HEK293 (cell line): ENCODE data around the gene PPFIA2.

Experiments
- CTCF ChIA-PET: fragments of 350-600 bp; formaldehyde crosslinking; extraction: SDS; loops from one replicate; lab custom pipeline; 2021; ENCODE audit warnings: antibody characterized with exemption; lab: Yijun Ruan, JAX
- POLR2A ChIA-PET: fragments of 300-600 bp; formaldehyde crosslinking; extraction: SDS; loops from one replicate; lab custom pipeline; 2020; ENCODE audit warnings: antibody characterized with exemption, inconsistent platforms; lab: Yijun Ruan, JAX
- H3K27ac ChIP-seq: fragments of 200-500 bp; sonication (Bioruptor generic); 2 replicates; pipeline ENCODE4 v1.5.1; 2014; ENCODE audit warnings: low read depth, low read length, control low read depth, inconsistent platforms; ENCODE audit errors: extremely low read depth
- H3K36me3 ChIP-seq, 2 experiments: fragments of 200-500 bp in 1 of 2; sonication (Bioruptor generic) in 1 of 2; 1 replicate in 1 of 2; 2 replicates in 1 of 2; pipeline ENCODE4 v1.5.1; 2014 to 2017; ENCODE audit warnings: inconsistent platforms in 2 of 2, low read length in 2 of 2; ENCODE audit not compliant: control insufficient read depth in 2 of 2, insufficient read depth in 1 of 2
- H3K4me1 ChIP-seq: fragments of 200-500 bp; sonication (Bioruptor generic); 2 replicates; pipeline ENCODE4 v1.5.1; 2014; ENCODE audit warnings: mild to moderate bottlenecking, low read length, inconsistent platforms; ENCODE audit not compliant: control insufficient read depth, insufficient read depth
- H3K4me3 ChIP-seq: 2 replicates; pipeline ENCODE4 v1.5.1; 2011; ENCODE audit warnings: low read depth, mild to moderate bottlenecking, control low read depth, low read length, moderate library complexity
- H3K9me3 ChIP-seq: fragments of 200-500 bp; sonication (Bioruptor generic); 2 replicates; pipeline ENCODE4 v1.5.1; 2014; ENCODE audit warnings: low read depth, low read length, inconsistent platforms; ENCODE audit not compliant: control insufficient read depth, insufficient read depth
- ATF2 ChIP-seq: fragments of 450-650 bp; formaldehyde crosslinking; IDR thresholded peaks from 2 replicates; pipeline ENCODE4 v1.5.1; 2016; ENCODE audit warnings: missing biosample characterization, missing genetic modification characterization, low read depth
- BCL11A ChIP-seq: fragments of 450-650 bp; formaldehyde crosslinking; IDR thresholded peaks from 2 replicates; pipeline ENCODE4 v1.5.1; 2016; ENCODE audit warnings: low read depth, missing biosample characterization, missing genetic modification characterization
- HOXA7 ChIP-seq: sonication (generic); formaldehyde crosslinking; IDR thresholded peaks from 2 replicates; pipeline ENCODE4 v1.8.1; 2022; ENCODE audit warnings: missing genetic modification reagents, borderline replicate concordance
- KLF7 ChIP-seq: fragments of 450-650 bp; formaldehyde crosslinking; IDR thresholded peaks from 2 replicates; pipeline ENCODE4 v1.5.1; 2016; ENCODE audit warnings: missing biosample characterization, missing genetic modification characterization, borderline replicate concordance
- KLF8 ChIP-seq: fragments of 450-650 bp; formaldehyde crosslinking; IDR thresholded peaks from 2 replicates; pipeline ENCODE4 v1.5.1; 2016; ENCODE audit warnings: missing biosample characterization, missing genetic modification characterization
- PRDM2 ChIP-seq: fragments of 450-650 bp; formaldehyde crosslinking; IDR thresholded peaks from 2 replicates; pipeline ENCODE4 v1.5.1; 2016; ENCODE audit warnings: missing biosample characterization, missing genetic modification characterization, borderline replicate concordance
- REST ChIP-seq: fragments of 450-650 bp; formaldehyde crosslinking; IDR thresholded peaks from 2 replicates; pipeline ENCODE4 v1.5.1; 2016; ENCODE audit warnings: missing biosample characterization, missing genetic modification characterization
- SALL2 ChIP-seq: fragments of 450-650 bp; formaldehyde crosslinking; IDR thresholded peaks from 2 replicates; pipeline ENCODE4 v1.5.0; 2017; ENCODE audit warnings: missing biosample characterization, mild to moderate bottlenecking, missing genetic modification characterization, borderline replicate concordance
- YY1 ChIP-seq: fragments of 450-650 bp; formaldehyde crosslinking; IDR thresholded peaks from 2 replicates; pipeline ENCODE4 v1.5.1; 2018; ENCODE audit warnings: missing biosample characterization, missing genetic modification characterization
- ZNF132 ChIP-seq: fragments of 450-650 bp; formaldehyde crosslinking; IDR thresholded peaks from 2 replicates; pipeline ENCODE4 v1.5.1; 2017; ENCODE audit warnings: missing biosample characterization, missing genetic modification characterization, borderline replicate concordance
- ZNF133 ChIP-seq: fragments of 450-650 bp; formaldehyde crosslinking; IDR thresholded peaks from 2 replicates; pipeline ENCODE4 v1.5.1; 2016; ENCODE audit warnings: missing biosample characterization, missing genetic modification characterization
- ZNF138 ChIP-seq: fragments of 450-650 bp; formaldehyde crosslinking; IDR thresholded peaks from 2 replicates; pipeline ENCODE4 v1.5.1; 2016; ENCODE audit warnings: missing biosample characterization, missing genetic modification characterization, borderline replicate concordance
- ZNF169 ChIP-seq: fragments of 450-650 bp; formaldehyde crosslinking; IDR thresholded peaks from 2 replicates; pipeline ENCODE4 v1.5.1; 2016; ENCODE audit warnings: missing biosample characterization, missing genetic modification characterization
- ZNF202 ChIP-seq: fragments of 450-650 bp; formaldehyde crosslinking; IDR thresholded peaks from 2 replicates; pipeline ENCODE4 v1.5.1; 2016; ENCODE audit warnings: missing biosample characterization, missing genetic modification characterization, borderline replicate concordance
- ZNF24 ChIP-seq: fragments of 450-650 bp; formaldehyde crosslinking; IDR thresholded peaks from 2 replicates; pipeline ENCODE4 v1.5.1; 2016; ENCODE audit warnings: missing biosample characterization, missing genetic modification characterization
- ZNF266 ChIP-seq: fragments of 450-650 bp; formaldehyde crosslinking; IDR thresholded peaks from 2 replicates; pipeline ENCODE4 v1.5.1; 2016; ENCODE audit warnings: missing biosample characterization, missing genetic modification characterization, low read depth
- ZNF311 ChIP-seq: fragments of 450-650 bp; formaldehyde crosslinking; IDR thresholded peaks from 2 replicates; pipeline ENCODE4 v1.5.1; 2017; ENCODE audit warnings: missing biosample characterization, missing genetic modification characterization, borderline replicate concordance
- ZNF354C ChIP-seq: fragments of 450-650 bp; formaldehyde crosslinking; IDR thresholded peaks from 2 replicates; pipeline ENCODE4 v1.5.1; 2016; ENCODE audit warnings: missing biosample characterization, missing genetic modification characterization, low read depth, borderline replicate concordance
- ZNF433 ChIP-seq: fragments of 450-650 bp; formaldehyde crosslinking; IDR thresholded peaks from 2 replicates; pipeline ENCODE4 v1.5.1; 2016; ENCODE audit warnings: missing biosample characterization, missing genetic modification characterization, low read depth
- ZNF501 ChIP-seq: fragments of 450-650 bp; formaldehyde crosslinking; IDR thresholded peaks from 2 replicates; pipeline ENCODE4 v1.5.1; 2016; ENCODE audit warnings: missing biosample characterization, missing genetic modification characterization
- ZNF529 ChIP-seq: fragments of 450-650 bp; formaldehyde crosslinking; IDR thresholded peaks from 2 replicates; pipeline ENCODE4 v1.5.1; 2017; ENCODE audit warnings: missing genetic modification characterization, missing biosample characterization; ENCODE audit not compliant: insufficient replicate concordance
- ZNF544 ChIP-seq: fragments of 450-650 bp; formaldehyde crosslinking; IDR thresholded peaks from 2 replicates; pipeline ENCODE4 v1.5.0; 2017; ENCODE audit warnings: missing biosample characterization, missing genetic modification characterization
- ZNF558 ChIP-seq: fragments of 450-650 bp; formaldehyde crosslinking; IDR thresholded peaks from 2 replicates; pipeline ENCODE4 v1.5.1; 2016; ENCODE audit warnings: missing biosample characterization, missing genetic modification characterization
- ZNF621 ChIP-seq: fragments of 450-650 bp; formaldehyde crosslinking; IDR thresholded peaks from 2 replicates; pipeline ENCODE4 v1.5.1; 2017; ENCODE audit warnings: missing biosample characterization, missing genetic modification characterization
- ZNF670 ChIP-seq: fragments of 450-650 bp; formaldehyde crosslinking; IDR thresholded peaks from 2 replicates; pipeline ENCODE4 v1.5.1; 2016; ENCODE audit warnings: missing biosample characterization, missing genetic modification characterization, low read depth
- ZNF701 ChIP-seq: fragments of 450-650 bp; formaldehyde crosslinking; IDR thresholded peaks from 2 replicates; pipeline ENCODE4 v1.5.1; 2016; ENCODE audit warnings: missing biosample characterization, missing genetic modification characterization
- ZNF791 ChIP-seq: fragments of 450-650 bp; formaldehyde crosslinking; IDR thresholded peaks from 2 replicates; pipeline ENCODE4 v1.5.1; 2016; ENCODE audit warnings: missing biosample characterization, missing genetic modification characterization

Gene PPFIA2

GRCh38 chr12:81596558-81596957 lies 162.6 kb downstream of the PPFIA2 start:
- ChIA-PET CTCF (interaction anchor here (0.7 kb wide), 1 partner anchor 26 kb away, joined by 3 read pairs; no protein-coding TSS in a partner anchor), POLR2A (no interaction called here)
- Histone ChIP-seq H3K36me3 (no peaks in the 10 kb centered on the region), H3K27ac (no peak overlapping the region), H3K4me3 (no peak overlapping the region), H3K9me3 (no peaks in the 10 kb centered on the region), H3K4me1 (peaks cover 9% of the 10 kb centered on the region)
- TF ChIP-seq ZNF354C (tag by site-specific recombination) (no peak), ZNF670 (tag by site-specific recombination) (no peak), ZNF501 (tag by site-specific recombination) (no peak), YY1 (tag by site-specific recombination) (no peak), ZNF529 (tag by site-specific recombination) (no peak), ZNF24 (tag by site-specific recombination) (no peak), KLF7 (tag by site-specific recombination) (no peak), ZNF621 (tag by site-specific recombination) (no peak), ZNF544 (no peak), KLF8 (tag by site-specific recombination) (no peak), ZNF266 (tag by site-specific recombination) (no peak), ATF2 (tag by site-specific recombination) (no peak), ZNF133 (no peak), ZNF558 (no peak), ZNF202 (tag by site-specific recombination) (no peak)

GRCh38 chr12:81591256-81591655 lies 167.9 kb downstream of the PPFIA2 start:
- TF ChIP-seq BCL11A (no peak), ZNF132 (tag by site-specific recombination) (no peak), ZNF433 (tag by site-specific recombination) (no peak), SALL2 (tag by site-specific recombination) (no peak), ZNF138 (tag by site-specific recombination) (no peak), HOXA7 (CRISPR knock-in tag) (no peak), PRDM2 (no peak), REST (tag by site-specific recombination) (no peak), ZNF311 (tag by site-specific recombination) (no peak), ZNF701 (tag by site-specific recombination) (no peak), ZNF169 (tag by site-specific recombination) (no peak), ZNF791 (no peak)
- ChIA-PET CTCF (no interaction called here), POLR2A (no interaction called here)
- no peaks in the 10 kb centered on the region for H3K36me3 ChIP-seq
- no peak overlapping the region for H3K27ac ChIP-seq
- no peak overlapping the region for H3K4me3 ChIP-seq
- no peaks in the 10 kb centered on the region for H3K9me3 ChIP-seq
- no peaks in the 10 kb centered on the region for H3K4me1 ChIP-seq
